HG02588 (cell line): ENCODE measurements around the gene ANKRD50.

Experiments used
- ATAC-seq: cut with Tn5 transposase; IDR thresholded peaks from one replicate; pipeline ENCODE4 v1.9.1; 2021; ENCODE audit warnings: mild to moderate bottlenecking, moderate library complexity; ENCODE audit not compliant: unreplicated experiment

ANKRD50 gene

GRCh38 chr4:124708517-124709300 is 3.8 kb downstream of the ANKRD50 start:
- ATAC-seq, result no peak

- no peak for ATAC-seq
These were observed 7.1 kb downstream of the ANKRD50 start for GRCh38 chr4:124705393-124705792.

- no peak for ATAC-seq
These were observed 9.4 kb downstream of the ANKRD50 start for GRCh38 chr4:124703154-124703553.

- ATAC-seq, result no peak
These were observed 15.1 kb downstream of the ANKRD50 start for GRCh38 chr4:124697441-124697840.

GRCh38 chr4:124696182-124696581 is 16.4 kb downstream of the ANKRD50 start:
- ATAC-seq, result no peak

- ATAC-seq, result no peak
These were observed 17.5 kb downstream of the ANKRD50 start for GRCh38 chr4:124694946-124695598.

GRCh38 chr4:124694306-124694705 is 18.2 kb downstream of the ANKRD50 start:
- ATAC-seq, result no peak

GRCh38 chr4:124691801-124692200 is 20.7 kb downstream of the ANKRD50 start:
- ATAC-seq, result no peak

GRCh38 chr4:124686279-124686678 is 26.3 kb downstream of the ANKRD50 start:
- no peak for ATAC-seq

- no peak for ATAC-seq
These were observed 26.7 kb downstream of the ANKRD50 start for GRCh38 chr4:124685851-124686250.

GRCh38 chr4:124684301-124684700 is 28.2 kb downstream of the ANKRD50 start:
- no peak for ATAC-seq

GRCh38 chr4:124682384-124682783 is 30.1 kb downstream of the ANKRD50 start:
- ATAC-seq, result no peak

- ATAC-seq, result no peak
These were observed 46.0 kb downstream of the ANKRD50 start for GRCh38 chr4:124666496-124666895.

GRCh38 chr4:124658795-124659194 is 53.7 kb downstream of the ANKRD50 start:
- no peak for ATAC-seq

GRCh38 chr4:124650614-124651013 is 61.9 kb downstream of the ANKRD50 start:
- ATAC-seq, result no peak

GRCh38 chr4:124647599-124647998 is 64.9 kb downstream of the ANKRD50 start:
- ATAC-seq, result no peak

GRCh38 chr4:124644621-124645020 is 67.9 kb downstream of the ANKRD50 start:
- no peak for ATAC-seq

GRCh38 chr4:124642846-124643245 is 69.7 kb downstream of the ANKRD50 start:
- no peak for ATAC-seq

- ATAC-seq, result no peak
These were observed 70.7 kb downstream of the ANKRD50 start for GRCh38 chr4:124641715-124642381.

GRCh38 chr4:124640022-124640730 is 72.4 kb downstream of the ANKRD50 start:
- ATAC-seq, result no peak

- no peak for ATAC-seq
These were observed 75.2 kb downstream of the ANKRD50 start for GRCh38 chr4:124637321-124637720.
